DMS53 treated with DMSO at 0.1 percent for 48 hours (cell line): ENCODE results near the gene TNNT2.

Experiments used
- DNase-seq: peaks from one replicate; lab custom pipeline; 2025; ENCODE audit not compliant: unreplicated experiment; lab: John Stamatoyannopoulos, UW

The TNNT2 gene

GRCh38 chr1:201404055-201404454, 26.6 kb upstream of the TNNT2 start:
- no peak for DNase-seq

GRCh38 chr1:201403359-201403758, 25.9 kb upstream of the TNNT2 start:
- no peak for DNase-seq

- DNase-seq: no peak
Observed at GRCh38 chr1:201401700-201402099, 24.2 kb upstream of the TNNT2 start.

GRCh38 chr1:201400852-201401230, 23.4 kb upstream of the TNNT2 start:
- no peak for DNase-seq

- no peak for DNase-seq
Observed at GRCh38 chr1:201400212-201400851, 22.9 kb upstream of the TNNT2 start.

- DNase-seq: peak; percentile 50
Observed at GRCh38 chr1:201399352-201400126, 22.1 kb upstream of the TNNT2 start.

- no peak for DNase-seq
Observed at GRCh38 chr1:201399018-201399351, 21.5 kb upstream of the TNNT2 start, which contains the start of gene LAD1. TSS of gene LAD1 (minus strand) at chr1:201399324. CDS start at chr1:201399306, 18 bp downstream.

- peak; percentile 48 for DNase-seq
Observed at GRCh38 chr1:201397675-201398074, 20.2 kb upstream of the TNNT2 start.

- DNase-seq: peak; percentile 89
Observed at GRCh38 chr1:201396861-201397464, 19.5 kb upstream of the TNNT2 start.

GRCh38 chr1:201395936-201396335, 18.5 kb upstream of the TNNT2 start:
- DNase-seq: no peak

- no peak for DNase-seq
Observed at GRCh38 chr1:201394591-201394990, 17.1 kb upstream of the TNNT2 start.

GRCh38 chr1:201393076-201393475, 15.6 kb upstream of the TNNT2 start:
- no peak for DNase-seq

- DNase-seq: no peak
Observed at GRCh38 chr1:201391651-201392511, 14.4 kb upstream of the TNNT2 start.

GRCh38 chr1:201391225-201391624, 13.7 kb upstream of the TNNT2 start:
- no peak for DNase-seq

GRCh38 chr1:201389051-201389450, 11.6 kb upstream of the TNNT2 start:
- DNase-seq: no peak

- no peak for DNase-seq
Observed at GRCh38 chr1:201386208-201386607, 8.7 kb upstream of the TNNT2 start.

- peak; percentile 67 for DNase-seq
Observed at GRCh38 chr1:201385299-201385891, 7.9 kb upstream of the TNNT2 start.

- DNase-seq: no peak
Observed at GRCh38 chr1:201384406-201384782, 6.9 kb upstream of the TNNT2 start.

- DNase-seq: no peak
Observed at GRCh38 chr1:201383647-201384405, 6.3 kb upstream of the TNNT2 start.

- peak; percentile 40 for DNase-seq
Observed at GRCh38 chr1:201381130-201381529, 3.6 kb upstream of the TNNT2 start.
